Mucosa of descending colon (tissue), 3 donors: ENCODE results near the gene ANO2. TPM values are rescaled to one million over a fixed set of nuclear protein-coding genes. Genes with fewer than 3 reads are reported as not detected.

Experiments used
- ATAC-seq: fragments of 200-7000 bp; cut with Tn5 transposase; one replicate; pipeline ENCODE4 v1.9.1; 2020; ENCODE audit warnings: mild to moderate bottlenecking, moderate library complexity
- DNase-seq, 3 donors: peaks; one replicate each; pipeline ENCODE4 v3.0.0-alpha.2; 2020
- H3K36me3 ChIP-seq: fragments of 200-600 bp; one replicate; pipeline ENCODE4 v1.8.0; 2021; ENCODE audit warnings: low read depth, mild to moderate bottlenecking
- H3K4me1 ChIP-seq: fragments of 200-600 bp; one replicate; pipeline ENCODE4 v1.8.0; 2021; ENCODE audit warnings: low read depth, mild to moderate bottlenecking
- H3K4me3 ChIP-seq: fragments of 200-600 bp; one replicate; pipeline ENCODE4 v1.8.0; 2021; ENCODE audit warnings: mild to moderate bottlenecking
- H3K9me3 ChIP-seq: fragments of 200-600 bp; one replicate; pipeline ENCODE4 v1.8.0; 2021; ENCODE audit warnings: mild to moderate bottlenecking
- intact Hi-C, 2 donors: fragments of 100-400 bp; cut with DNase I in 1 of 2; cut with micrococcal nuclease in 1 of 2; formaldehyde crosslinking; loops; one replicate each; pipeline versions ENCODE4 v1.11.0 to v1.11.1; 2022; cut with DNase I, micrococcal nuclease
- total RNA-seq, 3 donors: library from RNA; stranded (reverse); fragmentation: NEBNext Ultra II Directional in 2 of 3; extraction: Animal tissue kit (Norgen Biotek cat#: 25700) in 2 of 3; gene quantifications; one replicate each; pipeline versions ENCODE4 v1.2.1 to v1.2.4, GENCODE V29; 2021 to 2023
- TF ChIP-seq, protein P1 (sequence below): fragments of 200-600 bp; IDR thresholded peaks from one replicate; pipeline ENCODE4 v1.8.0; 2022; ENCODE audit warnings: antibody characterized with exemption, mild to moderate bottlenecking
- donor health status: DM: no; HTN: no; CAD: no; lungs with moderate emphysema.
- donor health status: DM: no; HTN: no; CAD: no.
- donor health status: DM: no; HTN: yes; CAD: no.

ANO2 gene
- total RNA-seq, 3 donors from 2014 or later: 0.58 to 5.1 (median 3.1) TPM

DNA sequence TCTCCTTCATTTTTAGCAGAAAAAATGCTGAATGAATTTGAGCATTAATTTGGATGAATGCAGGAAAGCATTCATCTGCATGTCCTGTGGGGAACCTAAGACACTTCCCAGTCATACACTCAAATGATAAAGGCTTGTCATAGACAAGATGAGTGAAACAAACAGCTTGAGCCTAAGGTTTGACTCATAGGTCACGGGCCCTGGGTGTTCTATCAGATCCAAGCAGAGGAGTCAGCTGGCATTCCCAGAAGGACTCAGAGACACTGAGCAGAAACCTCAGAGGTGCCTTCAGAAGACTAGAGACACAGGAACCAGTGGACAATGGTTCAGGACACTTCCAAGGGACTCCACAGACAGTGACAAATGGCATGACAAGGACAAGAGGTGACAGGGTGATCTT, 329.3 kb downstream of the ANO2 start:
- H3K36me3 ChIP-seq: no peaks in the 10 kb centered on the region
- no peak for DNase-seq
- intact Hi-C loops: no loop called here
- ATAC-seq: no peak
- no peaks in the 10 kb centered on the region for H3K4me1 ChIP-seq
- TF ChIP-seq, protein P1, sequence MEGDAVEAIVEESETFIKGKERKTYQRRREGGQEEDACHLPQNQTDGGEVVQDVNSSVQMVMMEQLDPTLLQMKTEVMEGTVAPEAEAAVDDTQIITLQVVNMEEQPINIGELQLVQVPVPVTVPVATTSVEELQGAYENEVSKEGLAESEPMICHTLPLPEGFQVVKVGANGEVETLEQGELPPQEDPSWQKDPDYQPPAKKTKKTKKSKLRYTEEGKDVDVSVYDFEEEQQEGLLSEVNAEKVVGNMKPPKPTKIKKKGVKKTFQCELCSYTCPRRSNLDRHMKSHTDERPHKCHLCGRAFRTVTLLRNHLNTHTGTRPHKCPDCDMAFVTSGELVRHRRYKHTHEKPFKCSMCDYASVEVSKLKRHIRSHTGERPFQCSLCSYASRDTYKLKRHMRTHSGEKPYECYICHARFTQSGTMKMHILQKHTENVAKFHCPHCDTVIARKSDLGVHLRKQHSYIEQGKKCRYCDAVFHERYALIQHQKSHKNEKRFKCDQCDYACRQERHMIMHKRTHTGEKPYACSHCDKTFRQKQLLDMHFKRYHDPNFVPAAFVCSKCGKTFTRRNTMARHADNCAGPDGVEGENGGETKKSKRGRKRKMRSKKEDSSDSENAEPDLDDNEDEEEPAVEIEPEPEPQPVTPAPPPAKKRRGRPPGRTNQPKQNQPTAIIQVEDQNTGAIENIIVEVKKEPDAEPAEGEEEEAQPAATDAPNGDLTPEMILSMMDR: no peak
- H3K4me3 ChIP-seq: no peak overlapping the region
- no peaks in the 10 kb centered on the region for H3K9me3 ChIP-seq

DNA sequence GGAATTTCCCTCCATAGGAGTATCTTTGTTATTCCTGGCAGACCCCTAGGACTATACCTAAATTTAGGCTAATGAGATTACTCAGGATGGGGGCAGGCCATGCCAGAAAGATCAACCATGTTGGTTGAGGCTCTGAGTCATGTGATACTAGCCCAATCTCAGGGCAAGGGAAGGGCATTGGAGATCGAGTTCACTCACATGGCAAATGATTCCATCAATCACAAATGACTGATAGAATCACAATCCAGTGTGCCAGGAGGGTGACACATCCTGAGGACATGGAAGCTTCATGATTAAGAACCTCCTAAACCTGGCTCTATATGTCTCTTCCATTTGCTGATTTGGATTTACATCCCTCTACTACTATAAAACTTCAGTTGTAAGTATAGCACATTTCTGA, 330.8 kb downstream of the ANO2 start:
- H3K36me3 ChIP-seq: no peaks in the 10 kb centered on the region
- DNase-seq (no peak), ATAC-seq (no peak)
- H3K9me3 ChIP-seq: no peaks in the 10 kb centered on the region
- H3K4me3 ChIP-seq: no peak overlapping the region
- no peaks in the 10 kb centered on the region for H3K4me1 ChIP-seq
- TF ChIP-seq, protein P1: no peak
- intact Hi-C loops: no loop called here

DNA sequence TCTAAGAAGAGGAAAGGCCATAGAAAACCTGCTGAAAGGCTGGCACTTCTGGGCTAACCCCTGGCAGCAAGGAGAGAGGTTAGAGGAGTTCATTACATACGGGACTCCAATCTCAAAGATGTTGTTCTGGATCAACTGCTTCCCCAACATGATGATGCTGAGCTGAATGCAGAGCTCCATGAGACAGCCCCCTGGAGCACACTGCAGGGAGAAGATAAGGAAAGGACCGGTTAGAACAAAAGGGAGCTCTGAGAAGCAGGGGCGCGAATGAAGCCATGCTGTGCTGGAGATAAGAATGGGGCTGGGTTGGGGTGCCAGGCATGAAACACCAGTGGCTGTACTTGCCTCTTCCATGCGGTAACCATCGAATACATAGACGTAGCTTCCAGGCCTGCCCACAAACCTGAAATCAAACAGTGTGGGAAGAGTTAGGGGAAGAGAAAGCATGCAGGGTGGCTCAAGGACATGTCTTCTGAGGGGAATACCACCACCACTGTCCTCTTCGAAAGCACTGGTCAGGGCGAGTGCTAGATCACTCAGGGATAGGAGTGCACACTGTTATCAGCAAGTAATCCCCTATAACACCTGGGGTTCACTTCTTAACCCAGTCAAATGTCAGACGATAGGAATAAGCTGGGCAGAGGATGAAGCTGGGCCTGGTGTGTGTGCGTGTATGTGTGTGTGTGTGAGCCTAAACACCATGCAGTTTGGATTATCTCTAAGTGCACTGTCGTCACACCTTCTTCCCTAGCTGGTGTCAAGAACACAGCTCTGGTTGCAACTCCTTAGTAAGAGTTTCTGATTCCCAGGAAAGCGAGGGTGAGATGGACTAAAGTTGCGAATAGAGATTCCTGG, 332.3 kb downstream of the ANO2 start:
- intact Hi-C loops: no loop called here
- H3K9me3 ChIP-seq: no peaks in the 10 kb centered on the region
- DNase-seq: no peak
- H3K4me3 ChIP-seq: no peak overlapping the region
- TF ChIP-seq, protein P1: no peak
- no peak for ATAC-seq
- H3K4me1 ChIP-seq: no peaks in the 10 kb centered on the region
- H3K36me3 ChIP-seq: no peaks in the 10 kb centered on the region

DNA sequence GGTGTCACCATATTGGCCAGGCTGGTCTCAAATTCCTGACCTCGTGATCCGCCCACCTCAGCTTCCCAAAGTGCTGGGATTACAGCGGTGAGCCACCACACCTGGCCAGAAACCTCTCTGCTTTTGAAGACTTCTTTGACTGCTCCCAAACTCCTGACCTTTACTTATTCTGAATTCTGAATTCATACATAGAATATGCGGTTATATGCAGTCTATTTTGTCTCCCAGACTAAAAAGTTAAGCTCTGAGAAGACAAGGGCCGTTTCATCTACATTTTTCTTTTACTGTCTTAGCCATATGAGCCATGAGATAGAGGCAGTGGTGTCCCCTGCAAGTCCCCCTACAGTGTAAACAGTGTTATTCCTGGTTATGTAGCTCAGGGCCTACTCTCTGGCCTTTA, 333.9 kb downstream of the ANO2 start:
- intact Hi-C loops: no loop called here

DNA sequence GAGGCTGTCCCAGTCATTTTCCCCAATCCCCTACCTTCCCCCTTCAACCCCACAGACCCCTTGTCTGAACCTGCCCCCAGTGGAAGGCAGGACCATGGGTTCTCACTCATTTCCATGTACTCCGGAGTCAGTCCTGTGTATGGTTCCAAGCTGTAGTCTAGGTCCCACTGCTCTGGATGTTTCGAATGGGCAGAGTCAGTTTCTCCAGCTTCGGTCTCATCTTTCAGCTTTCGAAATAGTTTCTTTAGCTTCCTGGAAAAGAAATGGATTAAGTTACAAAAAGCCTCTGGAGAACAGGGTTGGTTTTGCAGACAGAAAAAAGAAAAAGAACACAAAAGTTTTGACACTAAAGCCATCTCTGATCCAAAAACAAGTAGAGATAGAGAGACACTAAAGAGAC, 345.7 kb downstream of the ANO2 start:
- Histone ChIP-seq H3K36me3 (no peaks in the 10 kb centered on the region), H3K4me1 (no peaks in the 10 kb centered on the region), H3K4me3 (no peak overlapping the region), H3K9me3 (no peaks in the 10 kb centered on the region)
- DNase-seq (no peak), ATAC-seq (no peak)
- intact Hi-C loops: no loop called here
- TF ChIP-seq, protein P1: no peak

More for the DNA sequence above, 333.9 kb downstream of the ANO2 start:
- Histone ChIP-seq H3K9me3 (no peaks in the 10 kb centered on the region), H3K4me3 (no peak overlapping the region), H3K36me3 (no peaks in the 10 kb centered on the region), H3K4me1 (no peaks in the 10 kb centered on the region)
- DNase-seq (no peak), ATAC-seq (no peak)
- TF ChIP-seq, protein P1: no peak
